GM12891 (cell line): ENCODE results near the gene PSMB11.
A peak's percentile ranks its signal among the peaks of the same experiment; 100 is the strongest.

ENCODE experiments used
- DNase-seq: peaks from one replicate; pipeline ENCODE4 v3.0.0; 2011; ENCODE audit warnings: low spot score; ENCODE audit not compliant: insufficient read length
- FAIRE-seq: peaks from 2 replicates; lab custom pipeline; 2011; peaks lifted over from hg19 to GRCh38; lab: Jason Lieb, UNC
- PAX5 ChIP-seq: IDR thresholded peaks from 2 replicates; pipeline ENCODE4 v1.6.1; 2011; ENCODE audit warnings: low read length, moderate library complexity, mild to moderate bottlenecking; ENCODE audit not compliant: insufficient read depth, severe bottlenecking
- POLR2A ChIP-seq: IDR thresholded peaks from 2 replicates; pipeline ENCODE4 v1.6.1; 2011; ENCODE audit warnings: low read depth, low read length, control low read depth
- POLR2AphosphoS5 ChIP-seq: IDR thresholded peaks from 2 replicates; pipeline ENCODE4 v1.6.1; 2011; ENCODE audit warnings: low read depth, low read length, control low read depth
- POU2F2 ChIP-seq: IDR thresholded peaks from 2 replicates; pipeline ENCODE4 v1.6.1; 2011; ENCODE audit warnings: low read depth, mild to moderate bottlenecking, control low read depth, low read length, moderate library complexity
- SPI1 ChIP-seq: IDR thresholded peaks from 2 replicates; pipeline ENCODE4 v1.6.1; 2011; ENCODE audit warnings: low read depth, low read length, control low read depth
- TAF1 ChIP-seq: IDR thresholded peaks from 2 replicates; pipeline ENCODE4 v1.6.1; 2011; ENCODE audit warnings: low read depth, low read length, control low read depth

Gene PSMB11

DNA sequence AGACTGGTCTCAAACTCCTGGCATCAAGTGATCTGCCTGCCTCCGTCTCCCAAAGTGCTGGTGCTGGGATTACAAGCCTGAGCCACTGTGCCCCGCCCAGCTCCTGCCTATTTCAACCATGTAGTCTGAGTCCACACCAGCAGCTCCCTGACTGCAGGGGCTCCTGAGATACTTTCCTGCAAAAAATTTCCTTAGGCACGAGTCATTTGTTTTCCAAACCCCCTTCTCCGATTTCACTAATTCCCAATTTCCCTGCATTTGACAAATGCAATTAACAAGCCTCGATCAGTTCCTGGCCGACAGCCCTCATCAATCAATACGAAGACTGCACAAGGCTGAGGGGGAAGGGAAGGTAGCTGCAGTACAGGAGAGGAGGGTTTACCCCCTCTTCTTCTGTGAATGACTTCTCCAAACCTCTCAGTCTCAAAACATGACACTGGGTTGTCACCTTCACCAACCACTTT lies 17.4 kb upstream of the PSMB11 start:
- DNase-seq (no peak), FAIRE-seq (no peak)
- no peak for TF ChIP-seq POLR2A
- TF ChIP-seq TAF1: no peak
- TF ChIP-seq POLR2AphosphoS5: no peak
- no peak for TF ChIP-seq SPI1
- TF ChIP-seq POU2F2: no peak
- TF ChIP-seq PAX5: no peak

DNA sequence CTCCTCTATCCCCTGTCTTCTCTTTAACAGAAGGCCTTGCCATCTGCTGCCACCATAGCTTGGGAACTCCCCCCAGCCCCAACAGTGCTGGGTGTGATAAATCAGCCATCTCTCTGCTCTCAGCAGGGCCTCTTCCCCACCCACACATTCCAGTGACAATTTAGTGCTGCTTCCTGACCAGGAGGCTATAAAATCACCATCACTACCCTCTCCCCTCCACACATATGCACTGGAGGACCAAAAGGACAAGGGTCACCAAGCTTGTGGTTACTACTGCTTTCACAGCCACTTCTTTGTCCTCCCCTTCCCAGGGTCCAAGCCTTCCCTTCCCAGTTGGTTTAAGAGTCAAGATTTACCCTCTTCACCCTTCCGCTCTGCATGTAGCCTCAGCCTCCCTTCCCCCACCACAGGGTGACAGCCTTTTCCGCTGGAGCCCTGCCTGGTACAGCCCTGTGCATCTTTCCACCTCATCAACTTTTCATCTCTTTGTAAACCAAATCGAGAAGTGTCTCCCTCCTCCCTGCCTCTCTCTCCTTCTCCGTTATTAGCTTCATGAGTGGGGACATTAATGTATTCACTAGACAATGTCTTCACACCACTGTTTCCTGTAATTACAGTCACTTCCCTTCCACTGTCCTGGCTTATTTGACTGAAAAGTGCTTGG lies 16.7 kb upstream of the PSMB11 start:
- TF ChIP-seq SPI1 (no peak), PAX5 (no peak), POLR2A (no peak), TAF1 (no peak), POLR2AphosphoS5 (no peak), POU2F2 (no peak)
- no peak for FAIRE-seq
- no peak for DNase-seq

DNA sequence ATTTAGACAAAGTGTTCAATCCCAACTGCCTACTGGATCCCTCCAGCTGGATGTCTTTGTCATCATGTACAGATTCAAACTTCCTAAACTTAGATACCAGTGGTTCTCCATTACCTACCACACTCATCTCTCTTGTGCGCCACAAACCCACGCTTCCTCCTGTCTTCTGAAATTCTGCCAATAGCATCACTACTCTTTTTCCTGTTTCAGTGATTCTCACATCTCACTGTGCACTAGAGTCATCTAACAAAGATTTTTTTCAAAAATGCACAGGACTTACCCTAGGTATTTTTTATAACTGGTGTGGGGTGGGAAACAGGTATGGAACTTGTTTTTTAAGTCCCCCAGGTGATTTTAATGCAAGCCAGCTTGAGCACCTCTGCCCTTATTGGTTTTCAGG lies 13.2 kb upstream of the PSMB11 start:
- FAIRE-seq (no peak), DNase-seq (no peak)
- TF ChIP-seq SPI1: no peak
- no peak for TF ChIP-seq PAX5
- no peak for TF ChIP-seq POU2F2
- no peak for TF ChIP-seq POLR2AphosphoS5

DNA sequence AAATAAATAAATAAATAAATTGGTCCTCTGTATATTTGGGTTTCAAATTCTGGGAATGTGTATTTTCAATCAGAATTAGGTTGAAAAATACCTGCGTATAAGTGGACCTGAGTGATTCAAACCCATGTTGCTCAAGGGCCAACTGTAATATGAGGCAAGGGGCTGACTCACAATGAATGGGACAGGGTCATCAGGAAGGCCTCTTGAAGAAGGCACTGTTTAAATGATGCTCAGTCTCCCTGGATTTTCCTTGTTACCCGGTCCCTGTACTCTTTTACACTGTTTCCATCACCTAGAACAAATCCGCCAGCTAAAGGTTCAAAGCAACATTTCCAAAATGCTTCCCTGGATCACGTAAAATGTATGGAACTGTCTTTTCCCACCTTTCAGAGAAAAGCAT lies 11.1 kb upstream of the PSMB11 start:
- FAIRE-seq (no peak), DNase-seq (no peak)
- no peak for TF ChIP-seq TAF1
- no peak for TF ChIP-seq POU2F2
- no peak for TF ChIP-seq SPI1
- no peak for TF ChIP-seq POLR2AphosphoS5
- TF ChIP-seq POLR2A: no peak
- no peak for TF ChIP-seq PAX5

DNA sequence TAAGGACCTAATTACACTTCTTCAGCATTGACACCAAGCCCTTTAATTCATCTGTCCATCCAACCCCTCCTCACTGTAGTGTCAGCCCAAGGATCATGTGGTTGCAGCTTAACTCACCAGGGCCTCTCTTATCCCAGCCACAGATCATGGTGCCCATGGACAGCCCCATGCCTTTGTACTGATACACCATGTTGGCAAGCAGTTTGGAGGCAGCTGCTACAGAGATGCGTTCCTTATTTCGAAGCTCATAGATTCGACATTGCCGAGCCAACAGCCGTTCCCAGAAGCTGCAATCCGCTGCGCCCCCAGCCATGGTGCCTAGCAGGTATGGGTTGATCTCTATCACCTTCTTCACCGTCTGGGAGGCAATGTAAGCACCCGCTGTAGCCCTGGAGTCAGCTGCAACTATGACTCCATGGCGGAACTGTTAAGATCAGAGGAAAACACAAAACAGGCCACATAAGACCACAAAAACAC lies 8.7 kb upstream of the PSMB11 start:
- DNase-seq (no peak), FAIRE-seq (no peak)

DNA sequence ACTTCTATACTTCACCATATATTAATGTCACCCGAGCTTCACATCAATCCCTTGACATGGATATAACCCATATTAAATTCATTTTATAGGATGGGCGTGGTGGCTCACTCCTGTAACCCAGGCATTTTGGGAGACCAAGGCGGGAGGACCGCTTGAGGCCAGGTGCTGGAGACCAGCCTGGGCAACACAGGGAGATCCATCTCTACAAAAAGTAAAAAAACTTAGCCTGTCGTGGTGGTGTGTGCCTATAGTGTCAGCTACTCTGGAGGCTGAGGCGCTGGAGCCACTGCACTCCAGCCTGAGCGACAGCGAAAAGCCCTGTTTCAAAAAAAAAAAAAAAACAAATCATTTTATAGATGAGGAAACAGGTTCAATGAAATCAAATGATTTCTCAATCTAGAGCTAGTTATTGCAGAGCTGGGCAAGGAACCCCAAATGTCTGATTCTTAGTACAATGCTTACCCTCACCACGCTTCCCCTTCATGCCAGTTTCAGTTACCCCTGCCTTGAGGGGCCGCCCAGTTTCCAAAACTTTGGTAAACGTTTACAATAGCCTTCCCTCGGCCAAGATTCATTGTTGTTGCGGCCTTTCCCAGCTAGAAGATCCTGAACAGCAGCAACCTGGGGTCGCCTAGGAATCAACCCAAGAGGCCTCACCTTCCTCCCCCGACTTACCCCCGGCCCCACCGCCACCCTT lies 8.1 kb upstream of the PSMB11 start:
- TF ChIP-seq SPI1: 0 out of 2 replicates have a peak, but pooled peaks have one; percentile 4
- no peak for TF ChIP-seq TAF1
- no peak for TF ChIP-seq POLR2A
- FAIRE-seq: no peak
- DNase-seq: no peak

More for the DNA sequence above, 8.7 kb upstream of the PSMB11 start:
- no peak for TF ChIP-seq POU2F2
- no peak for TF ChIP-seq POLR2A
- no peak for TF ChIP-seq SPI1
- TF ChIP-seq PAX5: no peak
- TF ChIP-seq TAF1: no peak
- TF ChIP-seq POLR2AphosphoS5: no peak

DNA sequence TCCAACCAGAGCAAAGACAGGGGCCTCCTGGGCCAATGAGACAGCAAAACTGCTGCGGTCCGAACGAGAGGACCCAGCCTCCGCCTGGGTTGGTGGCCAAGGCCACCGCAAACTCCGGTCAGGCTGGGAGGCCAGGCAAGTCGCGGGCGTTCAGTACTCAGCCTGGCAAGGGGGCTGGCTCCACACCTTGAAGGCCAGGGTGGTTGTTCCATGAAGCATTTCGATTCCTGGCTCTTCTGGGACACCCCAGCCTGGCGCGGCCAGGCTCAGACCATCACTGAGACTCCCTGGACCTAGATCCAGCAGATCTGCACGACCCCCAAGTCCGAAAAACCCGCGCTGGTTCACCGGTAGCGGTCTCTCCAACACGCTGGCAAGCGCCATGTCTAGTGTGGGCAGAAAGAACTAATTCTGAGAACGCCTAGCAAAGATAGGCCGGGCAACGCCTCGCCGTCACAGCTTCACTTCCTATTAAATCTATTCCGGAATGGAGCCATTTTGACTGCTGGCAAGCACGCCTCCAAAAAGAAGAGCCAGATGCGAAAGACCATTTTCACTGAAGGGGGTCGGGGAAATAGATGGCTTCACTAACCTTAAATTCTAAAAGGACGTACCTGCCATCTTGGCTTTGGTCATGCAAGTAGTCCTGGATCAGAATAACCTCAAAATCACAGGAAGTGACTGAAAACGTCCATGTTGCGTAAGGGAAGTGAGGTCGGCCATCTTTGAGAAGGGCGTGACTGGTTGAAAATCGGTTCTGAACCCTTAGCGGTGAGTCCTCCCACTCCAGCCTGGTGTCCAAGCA lies 7.3 kb upstream of the PSMB11 start, which contains the start of gene PSMB5:
Gene PSMB5, minus strand, starts transcription at position 403 of the 805 bp plus-strand sequence. Its CDS starts 19 bp downstream, at position 384.
- TF ChIP-seq TAF1 (peak; percentile 79), POLR2A (peak; percentile 85), PAX5 (no peak), POLR2AphosphoS5 (peak; percentile 69), SPI1 (peak; percentile 34), POU2F2 (peak; percentile 60; the same call in 1 of the 2 replicates)
- peak; percentile 96 for FAIRE-seq
- DNase-seq: peak; percentile 86

DNA sequence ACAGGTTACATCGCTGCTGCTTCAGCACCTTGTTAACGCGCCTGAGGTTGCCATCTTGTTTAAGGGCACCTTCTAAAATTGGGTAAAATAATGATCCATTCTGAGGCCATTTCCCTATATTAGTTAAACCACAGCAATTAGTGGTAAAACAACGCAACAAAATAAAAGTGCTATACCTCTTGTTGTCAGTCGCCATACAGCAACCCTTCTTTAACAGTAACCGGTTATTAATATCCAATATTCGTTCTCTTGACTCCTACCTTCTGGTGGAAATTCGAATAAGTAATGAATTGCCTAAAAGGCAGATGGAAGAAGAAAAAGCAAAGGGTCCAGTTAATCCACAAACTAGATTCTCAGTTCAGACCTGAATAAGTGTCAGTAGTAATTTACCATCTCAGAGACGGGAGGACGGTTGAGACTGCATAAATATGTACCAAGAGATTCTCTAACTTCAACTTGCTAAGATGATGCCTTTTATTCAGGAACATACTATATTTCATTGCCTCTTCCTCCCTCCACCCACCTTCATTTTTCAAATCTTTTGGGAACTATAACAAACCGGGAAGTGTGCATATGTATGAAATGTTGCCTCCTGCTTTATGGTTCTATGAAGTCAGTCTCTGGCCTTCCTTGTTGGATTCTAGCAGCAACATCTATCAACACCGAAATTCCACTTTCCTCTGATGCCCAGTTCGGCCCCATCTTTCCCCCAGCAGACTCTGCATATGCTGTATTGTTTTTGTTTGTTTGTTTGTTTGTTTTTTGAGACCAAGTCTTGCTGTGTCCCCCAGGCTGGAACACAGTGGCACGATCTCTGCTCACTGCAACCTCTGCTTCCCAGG lies 6.5 kb upstream of the PSMB11 start:
- TF ChIP-seq TAF1: 0 out of 2 replicates have a peak, but pooled peaks have one; percentile 26
- no peak for TF ChIP-seq PAX5
- DNase-seq (no peak), FAIRE-seq (no peak)

DNA sequence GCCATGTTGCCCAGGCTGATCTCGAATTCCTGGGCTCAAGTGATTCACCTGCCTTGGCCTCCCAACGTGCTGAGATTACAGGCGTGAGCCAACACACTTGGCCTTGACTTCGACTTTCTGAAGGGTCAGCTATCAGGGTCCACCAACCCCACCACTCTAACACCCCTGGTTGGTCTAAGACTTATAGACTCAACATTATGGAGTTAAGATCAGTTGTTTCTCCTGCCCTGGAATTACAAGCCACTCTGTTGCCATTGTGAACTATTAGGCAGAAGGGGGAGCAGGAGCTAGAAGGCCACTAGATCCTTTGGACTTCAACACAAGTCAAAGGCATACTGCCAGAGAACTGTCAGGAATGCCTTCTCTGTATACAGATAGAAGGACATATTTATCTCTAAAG lies 1.9 kb upstream of the PSMB11 start:
- DNase-seq (no peak), FAIRE-seq (no peak)
- TF ChIP-seq PAX5: no peak
- no peak for TF ChIP-seq POLR2AphosphoS5
